Fibroblast of the aortic adventitia (primary cell): ENCODE measurements around the gene AHNAK2. TPM values are rescaled to one million over a fixed set of nuclear protein-coding genes. Genes with fewer than 3 reads are reported as not detected.

Experiments used
- DNase-seq: peaks from one replicate; pipeline ENCODE4 v3.0.0-alpha.2; 2010; ENCODE audit warnings: low read depth
- H3K4me3 ChIP-seq: 2 replicates; pipeline ENCODE4 v1.5.1; 2011; ENCODE audit warnings: low read depth, mild to moderate bottlenecking, control low read depth, low read length, moderate library complexity
- total RNA-seq: library from RNA; depleted of rRNA; stranded (reverse); fragments of >200 nt; gene quantifications from 2 replicates; pipeline ENCODE4 v1.2.3, GENCODE V29; 2012; ENCODE audit warnings: low replicate concordance
- TF ChIP-seq, protein P1 (sequence below): IDR thresholded peaks from 2 replicates; pipeline ENCODE4 v1.5.1; 2011; ENCODE audit warnings: mild to moderate bottlenecking, low read length, control low read depth, inconsistent platforms; ENCODE audit not compliant: insufficient read depth

Gene AHNAK2
- total RNA-seq, 1 donor, result 164 TPM

DNA sequence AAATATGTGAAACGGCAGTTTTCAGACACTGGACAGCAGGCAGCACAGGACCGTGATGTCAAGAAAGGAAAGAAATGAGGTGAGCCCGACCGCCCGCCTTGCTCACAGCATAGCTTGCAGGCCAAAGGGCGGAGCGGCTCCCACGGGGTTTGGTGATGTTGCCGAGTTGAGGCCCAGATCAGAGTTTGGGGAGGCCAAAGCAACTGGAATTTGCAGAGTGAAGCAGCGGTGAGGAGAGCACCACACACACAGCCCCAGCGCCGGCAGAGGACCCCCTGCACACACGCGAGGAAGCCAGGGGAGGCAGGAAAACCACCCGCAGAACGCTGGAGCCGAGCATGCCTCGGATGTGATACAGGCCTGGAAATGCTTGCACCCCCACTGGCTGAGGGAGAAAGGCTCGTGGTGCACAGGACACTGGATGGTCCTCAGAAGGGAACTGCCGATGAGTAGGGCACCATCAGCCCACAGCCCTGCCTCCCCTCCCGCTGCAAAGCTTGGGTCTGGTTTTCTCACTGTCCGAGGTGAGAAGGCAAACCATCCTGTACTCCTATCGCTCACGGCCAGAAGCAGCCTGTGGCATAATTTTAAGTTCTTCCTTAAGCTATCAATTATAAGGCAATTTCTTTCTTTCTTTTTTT, 79.2 kb downstream of the AHNAK2 start:
- peak; percentile 45 for DNase-seq
- no peak overlapping the region for H3K4me3 ChIP-seq
- TF ChIP-seq, protein P1, sequence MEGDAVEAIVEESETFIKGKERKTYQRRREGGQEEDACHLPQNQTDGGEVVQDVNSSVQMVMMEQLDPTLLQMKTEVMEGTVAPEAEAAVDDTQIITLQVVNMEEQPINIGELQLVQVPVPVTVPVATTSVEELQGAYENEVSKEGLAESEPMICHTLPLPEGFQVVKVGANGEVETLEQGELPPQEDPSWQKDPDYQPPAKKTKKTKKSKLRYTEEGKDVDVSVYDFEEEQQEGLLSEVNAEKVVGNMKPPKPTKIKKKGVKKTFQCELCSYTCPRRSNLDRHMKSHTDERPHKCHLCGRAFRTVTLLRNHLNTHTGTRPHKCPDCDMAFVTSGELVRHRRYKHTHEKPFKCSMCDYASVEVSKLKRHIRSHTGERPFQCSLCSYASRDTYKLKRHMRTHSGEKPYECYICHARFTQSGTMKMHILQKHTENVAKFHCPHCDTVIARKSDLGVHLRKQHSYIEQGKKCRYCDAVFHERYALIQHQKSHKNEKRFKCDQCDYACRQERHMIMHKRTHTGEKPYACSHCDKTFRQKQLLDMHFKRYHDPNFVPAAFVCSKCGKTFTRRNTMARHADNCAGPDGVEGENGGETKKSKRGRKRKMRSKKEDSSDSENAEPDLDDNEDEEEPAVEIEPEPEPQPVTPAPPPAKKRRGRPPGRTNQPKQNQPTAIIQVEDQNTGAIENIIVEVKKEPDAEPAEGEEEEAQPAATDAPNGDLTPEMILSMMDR, result no peak

DNA sequence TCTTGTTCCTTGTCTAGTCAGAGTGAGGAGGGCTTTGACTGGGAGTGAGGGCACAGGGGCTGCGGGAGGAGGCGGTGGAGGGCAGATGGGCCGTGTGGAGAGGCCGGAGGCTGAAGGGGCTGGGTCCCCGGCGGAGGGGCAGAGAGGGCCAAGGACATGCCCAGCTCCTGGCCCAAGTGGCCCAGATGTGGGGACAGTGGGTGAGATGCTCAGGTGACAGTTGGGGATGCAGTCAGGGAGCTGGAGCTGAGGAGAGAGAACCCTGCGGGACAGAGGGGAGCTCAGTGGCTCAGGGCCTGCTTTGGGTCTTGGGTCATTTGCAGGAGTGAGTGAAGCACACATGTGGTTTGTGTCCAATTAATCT, 80.0 kb downstream of the AHNAK2 start:
- H3K4me3 ChIP-seq, result no peak overlapping the region
- TF ChIP-seq, protein P1, result no peak
- no peak for DNase-seq

DNA sequence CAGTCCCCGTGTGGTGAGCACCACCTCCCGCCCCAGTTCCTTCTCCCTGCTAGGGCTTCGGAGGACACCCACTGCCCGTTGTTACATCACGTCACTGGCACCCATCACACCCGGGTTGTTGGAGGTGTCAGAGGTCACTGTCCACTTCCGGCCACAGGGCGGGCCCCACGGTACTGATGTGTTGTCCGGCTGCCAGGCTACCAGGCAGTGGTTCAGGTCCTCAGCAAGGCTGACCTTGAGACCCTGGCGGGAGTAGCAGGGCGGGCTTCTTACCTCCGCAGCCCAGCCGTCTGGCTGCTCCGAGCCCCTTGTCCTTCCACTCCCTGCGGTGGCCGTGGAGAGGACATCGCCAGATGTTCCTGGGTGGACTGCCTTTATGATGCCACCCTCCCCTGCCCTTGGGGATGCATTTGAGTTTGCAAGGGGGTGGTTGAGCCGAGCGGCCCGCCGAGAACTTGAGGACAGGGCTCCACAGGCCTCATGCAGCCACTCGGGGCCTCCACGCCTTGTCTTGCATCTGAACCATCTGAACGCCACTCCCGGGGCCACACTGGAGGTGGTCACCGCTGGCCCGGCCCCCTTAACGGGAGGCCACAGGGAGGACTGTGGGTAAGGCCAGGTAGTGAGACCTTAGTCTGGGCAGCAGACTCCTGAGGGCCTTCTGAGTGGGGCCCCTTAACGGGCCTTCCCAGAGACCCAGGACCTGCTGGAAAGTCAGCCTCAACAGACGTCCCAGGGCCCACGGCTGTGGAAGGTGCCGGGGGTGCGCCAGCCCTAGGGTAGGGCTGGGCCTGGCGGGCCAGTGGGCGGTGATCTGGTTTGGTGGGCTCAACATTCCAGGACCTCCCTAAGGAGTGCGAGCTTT, 80.6 kb downstream of the AHNAK2 start:
- no peak for DNase-seq
- H3K4me3 ChIP-seq, result no peak overlapping the region
- TF ChIP-seq, protein P1, result no peak

DNA sequence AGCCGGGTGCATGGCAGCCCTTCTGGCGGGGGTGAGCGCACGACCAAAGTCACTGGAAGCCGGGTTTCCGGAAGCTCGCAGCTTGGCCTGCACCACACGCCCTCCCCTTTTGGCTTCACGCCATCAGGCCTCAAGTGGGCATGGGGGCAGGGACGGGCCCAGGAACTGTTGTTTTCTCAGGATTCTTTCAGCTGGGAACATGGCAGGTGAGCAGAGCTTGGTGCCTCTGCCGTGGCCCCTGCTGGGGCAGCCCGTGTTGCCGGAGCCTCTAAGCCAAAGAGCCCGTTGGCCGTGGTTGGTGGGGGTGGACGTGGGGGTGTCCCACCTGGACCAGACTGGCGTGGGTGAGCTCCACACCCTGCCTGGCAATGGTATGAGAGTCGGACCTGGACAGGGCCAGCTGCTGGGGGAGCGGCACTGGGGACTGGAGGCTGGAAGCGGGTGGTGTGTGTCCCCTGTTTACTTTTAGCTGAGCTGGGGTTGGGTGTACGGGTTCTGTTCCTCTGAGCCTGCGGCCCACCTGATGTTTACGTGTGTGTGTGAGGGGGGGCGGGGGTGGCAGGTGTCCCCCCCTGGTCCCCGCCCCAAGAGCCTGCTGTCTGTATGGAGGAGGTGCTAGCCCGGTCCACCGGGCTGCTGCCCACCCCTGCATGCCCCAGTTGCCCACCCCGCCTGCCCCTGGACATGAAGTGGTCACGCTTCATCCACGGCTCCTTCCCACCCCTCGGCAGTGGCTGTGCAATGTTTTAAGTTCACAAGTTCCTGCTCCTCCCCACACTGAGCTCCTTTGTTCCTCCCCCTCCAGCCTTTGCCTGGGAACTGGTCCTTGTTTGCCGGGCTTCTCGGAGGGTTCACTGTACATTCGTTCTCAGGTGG, 82.2 kb downstream of the AHNAK2 start:
- TF ChIP-seq, protein P1, result no peak
- no peak overlapping the region for H3K4me3 ChIP-seq

DNA sequence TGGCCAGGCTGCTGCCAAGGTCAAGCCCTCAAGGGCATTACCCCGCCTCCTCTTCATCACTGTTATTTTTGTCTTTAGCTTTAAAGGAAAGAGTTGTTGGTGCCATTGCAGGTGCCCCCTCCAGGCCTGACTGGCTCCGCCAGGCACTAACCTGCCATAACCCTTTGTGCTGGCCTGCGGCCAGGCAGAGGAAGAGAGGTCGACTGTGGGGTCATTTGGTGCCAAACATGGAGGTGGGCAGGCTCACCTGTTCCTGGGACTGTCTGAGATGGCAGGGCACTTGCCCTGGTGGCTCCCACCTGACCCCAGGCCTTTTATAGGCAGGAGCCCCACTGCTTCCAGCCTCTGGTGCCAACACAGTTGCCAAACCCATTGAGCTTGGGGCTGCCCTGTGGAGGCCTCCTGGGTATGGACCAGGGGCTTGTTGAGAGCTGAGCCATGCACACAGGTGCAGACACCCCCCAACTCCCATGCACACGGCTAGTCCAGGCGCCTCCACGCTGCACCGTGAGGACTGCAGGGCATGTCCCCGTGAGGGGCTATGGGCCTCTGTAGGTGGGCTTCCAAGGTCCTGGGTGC, 82.9 kb downstream of the AHNAK2 start:
- no peak for DNase-seq
- TF ChIP-seq, protein P1, result no peak
- H3K4me3 ChIP-seq, result no peak overlapping the region

More for the DNA sequence above, 82.2 kb downstream of the AHNAK2 start:
- no peak for DNase-seq
